COLO829 (cell line): Measurements from ENCODE around the gene IGF1.

Experiments
- DNase-seq: peaks from one replicate; pipeline ENCODE4 v3.0.0; 2012; ENCODE audit warnings: low spot score

Gene IGF1

DNA sequence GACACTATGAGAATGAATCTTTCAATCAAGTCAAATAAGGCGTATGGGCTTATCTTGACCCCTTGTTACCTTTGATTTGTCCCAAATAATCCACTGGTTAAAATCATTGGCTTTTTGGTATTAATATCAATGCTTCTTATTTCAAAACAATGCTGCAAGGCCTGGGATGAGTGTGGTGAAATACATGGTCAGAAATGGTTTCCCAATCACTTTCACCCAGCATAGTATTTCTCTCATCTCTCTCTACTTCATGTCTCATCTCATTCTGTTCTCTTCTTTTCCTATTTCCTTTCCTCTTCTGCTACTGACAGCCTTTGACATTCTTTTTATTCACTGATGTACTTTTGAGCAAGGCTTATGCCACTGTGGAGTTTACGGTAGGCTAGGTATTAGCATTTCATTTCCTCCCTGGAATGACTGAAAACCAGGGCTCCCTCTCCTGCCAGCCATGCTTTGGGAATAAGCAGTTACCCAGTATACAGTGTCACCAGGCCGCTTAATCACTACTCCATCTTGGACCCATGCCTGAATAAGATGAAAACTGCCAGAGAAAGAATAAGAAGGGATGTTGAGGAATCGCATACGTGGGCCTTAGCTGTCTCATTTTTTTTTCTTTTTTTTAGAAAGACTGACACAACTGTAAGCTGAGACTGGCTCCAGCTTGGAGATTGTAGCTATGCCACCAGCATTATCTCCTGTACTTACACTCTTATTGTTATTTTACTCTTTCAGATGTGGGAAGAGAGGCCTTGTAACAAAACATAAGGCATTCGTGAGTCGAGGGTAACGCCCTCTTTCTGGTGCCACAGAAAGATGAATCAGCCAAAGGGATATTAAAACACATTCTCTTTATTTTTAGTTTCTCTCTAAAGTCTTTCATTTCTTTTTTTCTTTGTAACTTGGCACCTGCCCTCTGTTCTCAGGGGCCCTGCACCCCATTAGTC lies 53.5 kb downstream of the IGF1 start:
- DNase-seq = no peak

DNA sequence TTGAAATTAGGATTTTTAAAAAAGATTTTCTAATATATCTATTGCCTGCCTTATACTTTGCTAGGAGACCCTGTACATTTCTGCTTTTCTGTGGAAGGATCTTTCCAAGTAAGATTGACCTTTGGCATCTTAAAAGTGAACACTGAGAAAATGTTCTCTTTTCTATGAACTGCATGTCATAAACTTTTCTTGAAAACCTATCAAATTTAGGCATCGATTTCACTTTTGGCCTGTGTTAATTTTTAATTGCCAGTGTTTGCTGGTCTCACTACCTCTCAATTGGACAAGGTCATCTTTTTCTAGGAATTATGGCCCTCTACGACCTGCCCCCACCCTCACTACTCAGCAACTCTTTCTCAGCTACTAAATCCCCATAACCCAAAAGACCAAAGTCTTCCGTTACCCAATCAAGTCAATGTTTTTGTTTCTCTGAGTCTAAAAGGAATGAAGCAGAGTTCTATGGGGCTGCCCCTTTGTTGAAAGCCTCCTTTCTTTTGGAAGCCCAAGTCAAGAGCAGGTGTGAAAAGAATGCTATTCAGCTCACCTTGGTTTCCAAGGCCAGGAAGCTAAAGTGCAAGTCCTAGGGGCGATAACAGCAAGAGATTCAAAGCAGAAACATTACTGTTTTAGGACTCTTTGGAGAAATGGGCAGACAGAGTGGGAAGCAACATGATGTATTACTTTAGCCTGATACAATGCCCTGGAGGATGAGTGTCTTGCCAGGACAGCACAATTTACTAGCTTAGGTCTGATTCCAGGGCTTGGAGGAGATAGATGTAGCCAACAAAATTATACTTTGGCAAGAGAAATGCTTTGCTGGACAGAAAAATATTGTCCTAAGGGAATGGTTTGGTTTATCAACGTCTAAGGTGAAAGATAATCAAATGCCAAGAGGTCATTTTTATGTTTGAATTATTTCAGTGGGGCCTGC lies 55.0 kb downstream of the IGF1 start:
- no peak for DNase-seq

DNA sequence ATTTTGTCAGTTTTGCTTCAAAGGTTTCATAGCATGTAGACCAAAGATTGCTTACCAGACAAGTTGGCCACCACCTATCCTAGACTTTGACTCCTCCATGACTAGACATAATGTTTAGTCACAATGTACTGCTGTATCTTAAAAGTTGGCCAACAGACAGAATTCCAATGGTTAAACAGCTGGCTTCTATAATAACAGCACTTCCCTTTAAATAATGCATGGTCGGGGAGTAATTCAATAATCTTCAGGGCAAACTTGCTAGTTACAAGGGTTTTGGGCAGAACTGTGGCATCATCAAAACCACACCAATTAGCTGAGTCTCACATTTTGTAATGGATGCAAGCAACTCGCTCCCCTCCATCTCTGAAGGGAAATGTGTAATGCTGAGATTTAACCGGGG lies 56.9 kb downstream of the IGF1 start:
- DNase-seq = no peak

DNA sequence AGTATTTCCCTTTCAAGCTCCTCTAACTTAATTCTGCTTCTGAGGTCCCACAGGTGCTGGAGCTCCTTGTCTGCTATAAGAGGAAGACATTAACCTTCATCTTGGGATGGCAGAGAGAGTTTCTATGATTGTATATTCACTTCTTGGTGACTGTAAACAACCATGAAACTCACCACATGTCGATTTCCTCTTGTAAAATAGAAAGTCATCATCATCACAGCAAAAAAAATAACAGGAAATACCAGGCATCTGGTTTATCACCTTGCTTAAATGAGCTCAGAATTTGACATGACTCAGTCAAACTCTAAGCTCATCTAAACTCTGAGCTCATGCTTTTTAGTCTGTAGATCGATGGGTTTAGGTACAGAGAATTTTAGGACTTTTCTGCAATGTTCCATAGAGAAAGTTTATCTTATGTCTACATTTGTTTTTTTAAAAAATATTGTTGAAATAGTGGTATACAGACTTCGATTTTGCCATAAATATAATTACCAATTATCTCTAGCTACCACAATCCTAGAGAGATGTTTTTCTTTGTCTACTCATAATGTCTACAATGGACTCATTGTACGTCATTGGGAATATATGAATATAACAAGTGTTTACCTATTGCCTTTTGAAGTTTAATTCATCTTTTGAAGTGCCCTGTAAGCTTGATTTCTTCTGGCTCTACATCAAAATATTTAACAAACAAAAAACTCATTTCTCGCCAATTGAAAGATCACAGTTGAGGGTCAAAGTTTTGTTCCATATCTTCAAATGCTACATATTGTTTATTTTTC lies 58.4 kb downstream of the IGF1 start:
- DNase-seq = no peak

DNA sequence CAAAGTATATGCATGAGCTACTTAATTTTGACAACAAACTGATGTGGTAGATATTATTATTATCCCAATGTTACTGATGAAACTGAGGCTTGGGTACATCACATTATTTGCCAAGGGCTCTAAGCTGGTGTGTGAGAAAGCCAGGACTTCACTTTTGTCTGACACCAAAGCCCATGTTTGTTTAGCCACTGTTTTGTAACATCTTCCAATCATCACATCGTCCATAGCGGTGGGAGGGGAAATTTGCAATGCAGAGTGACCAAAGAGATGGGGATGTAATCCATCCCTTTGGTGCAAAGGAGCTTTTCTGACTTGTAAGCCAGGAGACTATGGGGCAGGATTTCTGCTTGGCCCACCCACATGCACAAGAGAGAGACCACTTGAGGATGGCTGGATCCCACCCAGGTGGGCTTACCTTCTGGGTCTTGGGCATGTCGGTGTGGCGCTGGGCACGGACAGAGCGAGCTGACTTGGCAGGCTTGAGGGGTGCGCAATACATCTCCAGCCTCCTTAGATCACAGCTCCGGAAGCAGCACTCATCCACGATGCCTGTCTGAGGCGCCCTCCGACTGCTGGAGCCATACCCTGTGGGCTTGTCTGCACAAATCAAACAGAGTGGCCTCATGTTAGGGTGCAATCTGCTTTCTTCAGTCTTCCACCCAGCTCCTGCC lies 61.1 kb downstream of the IGF1 start:
- DNase-seq = no peak

DNA sequence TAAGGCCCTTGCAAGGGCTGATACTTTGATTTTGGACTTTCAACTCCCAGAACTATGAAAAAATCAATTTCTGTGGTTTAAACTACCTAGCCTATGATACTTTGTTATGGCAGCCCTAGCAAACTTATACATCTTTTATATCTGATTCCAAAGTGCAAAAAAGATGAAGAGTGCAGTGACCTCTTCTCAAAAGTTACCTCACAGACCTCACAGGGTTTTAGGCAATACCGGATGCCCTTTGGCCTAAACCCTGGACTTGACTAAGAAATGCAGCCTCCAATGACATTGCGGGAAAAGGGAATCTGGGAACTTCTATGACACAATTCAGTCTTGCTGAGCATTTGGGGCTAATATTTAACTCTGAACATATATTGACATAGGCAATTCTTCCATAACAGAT lies 63.3 kb downstream of the IGF1 start:
- no peak for DNase-seq

DNA sequence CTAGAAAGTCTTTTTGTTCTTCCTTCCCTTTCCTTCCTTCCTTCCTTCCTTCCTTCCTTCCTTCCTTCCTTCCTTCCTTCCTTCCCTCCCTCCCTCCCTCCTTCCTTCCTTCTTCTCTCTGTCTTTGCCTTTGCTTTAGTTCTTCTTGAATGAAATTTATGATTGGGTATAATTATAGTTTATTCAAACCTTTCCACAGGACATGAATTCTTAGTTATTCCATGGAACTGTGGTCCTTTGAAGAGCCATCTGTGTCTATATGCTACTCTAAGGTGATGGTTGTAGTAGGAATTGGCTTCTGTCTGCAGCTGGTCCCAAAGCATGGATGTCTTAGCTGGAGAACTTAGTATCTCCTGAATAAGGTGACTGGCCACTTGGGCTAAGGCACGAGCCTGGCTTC lies 64.8 kb downstream of the IGF1 start:
- DNase-seq = no peak

DNA sequence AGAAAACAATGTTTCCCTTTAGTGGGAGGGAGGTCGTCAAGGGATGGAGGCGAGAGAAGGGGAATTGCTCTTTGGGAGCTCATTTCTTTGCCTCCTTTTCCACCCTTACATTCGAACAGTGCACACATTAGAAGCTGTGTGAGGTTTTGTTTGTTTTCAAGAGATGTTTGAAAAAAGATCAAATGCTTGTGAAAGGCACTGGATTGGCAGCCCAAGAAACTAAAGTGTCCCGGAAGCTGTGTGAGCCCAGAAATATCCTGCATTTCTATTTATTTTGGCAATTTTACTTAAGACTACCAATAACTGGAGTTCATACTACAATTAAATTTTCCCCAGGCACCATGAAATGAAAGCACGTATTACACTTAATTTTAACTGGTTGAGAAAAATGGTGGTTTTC lies 67.0 kb downstream of the IGF1 start:
- no peak for DNase-seq

DNA sequence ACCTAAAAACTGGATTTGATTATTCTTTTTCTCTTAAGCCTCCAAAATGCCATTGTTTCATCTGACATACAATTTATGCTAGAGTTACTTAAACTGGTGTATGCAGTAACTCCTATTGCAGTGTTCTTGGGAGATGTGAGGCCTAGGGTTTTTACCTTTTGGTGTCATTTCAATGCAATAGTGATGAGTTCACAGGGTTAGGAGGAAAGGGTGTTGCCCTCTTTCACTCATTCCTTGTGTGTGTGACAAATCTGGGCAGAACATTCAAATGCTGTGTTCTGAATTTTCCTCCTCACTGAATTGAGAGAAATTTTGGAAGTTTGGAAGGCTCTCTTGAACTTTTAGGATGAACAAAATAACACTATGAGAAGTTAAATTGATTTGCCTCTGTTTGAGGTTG lies 69.9 kb downstream of the IGF1 start:
- no peak for DNase-seq

DNA sequence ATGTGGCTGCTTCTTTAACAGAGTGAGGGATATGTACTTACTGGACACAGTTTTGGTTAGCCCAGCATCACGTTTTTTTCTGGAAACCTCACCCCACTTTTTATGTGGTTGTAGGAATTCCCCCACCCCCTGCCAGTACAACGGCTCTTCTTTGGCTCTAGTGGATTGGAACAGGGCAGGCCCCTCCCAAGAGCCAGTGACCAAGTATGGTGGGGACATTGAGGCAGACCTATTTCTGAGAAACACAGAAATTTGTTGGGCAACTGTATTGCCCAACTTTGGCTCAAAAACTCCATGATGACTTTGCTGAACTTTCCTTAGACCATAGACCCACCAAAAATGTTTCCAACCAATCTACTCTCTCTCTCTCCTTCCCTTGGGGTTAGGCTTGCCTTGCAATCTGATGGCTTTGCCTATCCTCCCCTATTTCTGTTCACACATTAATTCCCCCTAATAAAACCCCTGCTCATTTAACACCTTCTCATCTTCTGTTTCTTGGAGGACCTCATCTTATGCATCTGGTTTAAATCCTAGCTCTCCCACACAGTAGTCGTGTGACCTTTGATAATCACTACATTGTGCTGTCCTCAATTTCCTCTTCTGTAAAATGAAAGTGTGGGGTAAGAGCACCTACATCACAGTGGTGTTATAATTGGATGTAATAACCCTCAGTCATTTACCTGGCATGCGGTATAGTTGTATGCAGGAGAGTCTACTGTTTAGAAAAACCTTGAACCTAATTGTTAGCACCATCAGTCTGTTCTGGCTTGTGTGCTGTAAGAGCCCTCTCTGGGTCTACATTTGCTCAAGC lies 71.7 kb downstream of the IGF1 start:
- no peak for DNase-seq

DNA sequence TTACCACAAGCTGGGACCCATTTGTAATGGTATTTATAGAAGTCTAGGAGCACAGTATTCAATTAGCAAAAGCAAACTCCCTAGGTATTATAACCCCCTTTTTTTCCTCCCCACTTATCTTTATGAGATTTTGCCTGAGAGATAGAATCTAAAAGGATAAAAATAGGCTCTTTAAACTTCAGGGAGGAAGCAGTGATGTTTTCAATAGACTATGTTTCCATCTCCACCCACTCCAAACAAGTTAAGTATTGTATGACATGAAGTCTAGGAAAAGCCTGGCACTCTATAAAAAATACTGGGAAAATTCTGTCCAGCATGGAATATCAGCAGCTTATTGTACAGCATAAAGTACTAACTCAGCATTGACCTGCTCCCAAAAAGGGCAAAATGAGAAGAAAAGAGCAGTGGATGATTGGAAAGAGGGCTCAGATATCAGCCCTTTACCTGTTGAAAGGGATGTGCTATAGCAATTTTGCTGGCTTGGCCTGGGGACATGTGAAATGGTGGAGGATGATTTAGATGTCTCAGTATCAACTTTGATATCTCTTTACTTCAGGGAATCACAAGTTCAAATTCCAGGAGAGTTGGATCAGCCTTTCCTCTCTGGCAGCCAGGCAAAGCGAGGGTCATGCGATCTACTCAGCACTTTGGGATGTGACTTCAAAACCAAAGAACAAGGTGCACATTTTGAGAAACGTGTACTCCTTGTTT lies 72.4 kb downstream of the IGF1 start:
- DNase-seq = peak; percentile 38

DNA sequence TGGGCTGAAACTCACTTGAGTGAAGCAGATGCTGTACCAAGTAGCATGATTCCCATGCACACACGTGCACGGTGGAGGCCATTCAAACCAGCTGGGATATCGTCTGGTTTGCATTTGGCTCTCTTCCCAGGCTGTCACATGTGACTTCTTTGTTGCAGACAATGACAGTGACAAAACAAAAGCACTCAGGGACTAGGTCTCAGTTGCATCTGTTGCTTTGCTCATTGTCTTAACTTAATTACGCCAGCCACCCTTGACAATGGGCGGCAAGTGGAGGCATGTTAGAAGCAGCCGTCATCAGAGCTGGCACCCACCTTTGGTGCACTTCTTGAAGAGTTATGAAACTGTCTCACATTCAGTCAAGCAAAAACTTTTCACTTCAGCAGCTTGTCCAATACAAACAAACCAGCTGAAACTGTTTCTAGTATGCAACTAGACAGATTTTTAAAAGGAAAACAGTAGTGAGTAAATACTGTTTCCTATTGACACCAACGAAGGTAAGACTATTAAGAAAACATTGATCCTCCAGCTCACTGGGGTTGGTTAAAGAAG lies 74.3 kb downstream of the IGF1 start:
- DNase-seq = no peak

DNA sequence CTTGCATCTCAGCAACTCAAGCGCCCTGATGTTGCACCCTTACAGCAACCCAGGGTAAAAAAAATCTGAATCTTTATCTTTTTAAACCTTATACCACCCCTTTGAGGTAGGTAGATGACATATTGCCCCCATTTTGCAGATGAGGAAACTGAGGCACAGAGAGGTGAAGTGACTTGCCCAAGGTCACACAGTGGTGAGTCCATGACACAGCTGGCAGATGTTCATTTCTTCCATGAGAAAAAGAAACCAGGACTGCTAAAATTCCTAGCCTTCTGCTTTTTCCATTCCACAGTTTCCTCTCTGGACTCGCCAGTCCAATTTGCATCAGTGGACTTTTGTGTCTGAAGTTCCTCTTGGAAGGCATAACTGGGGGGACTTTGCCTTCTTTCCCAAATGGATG lies 79.3 kb downstream of the IGF1 start:
- no peak for DNase-seq

DNA sequence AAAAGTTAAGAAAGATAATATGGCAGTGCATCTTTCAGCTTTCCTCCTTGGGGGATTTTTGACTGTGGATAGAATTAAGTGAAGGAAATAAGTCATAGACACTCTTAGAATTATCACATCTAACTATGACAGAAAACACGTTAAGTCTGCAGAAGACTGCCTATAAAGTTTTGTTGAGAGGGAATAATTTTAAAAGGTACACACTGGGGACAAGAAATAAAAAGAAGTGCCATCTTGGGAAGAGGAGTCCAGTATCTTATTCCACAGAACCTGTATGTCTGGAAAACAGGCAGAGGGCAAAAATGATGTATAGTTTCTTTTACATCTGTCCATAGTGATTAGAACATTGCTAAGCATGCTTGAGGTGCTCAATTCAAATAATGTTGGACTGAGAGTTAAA lies 80.7 kb downstream of the IGF1 start:
- DNase-seq = no peak

DNA sequence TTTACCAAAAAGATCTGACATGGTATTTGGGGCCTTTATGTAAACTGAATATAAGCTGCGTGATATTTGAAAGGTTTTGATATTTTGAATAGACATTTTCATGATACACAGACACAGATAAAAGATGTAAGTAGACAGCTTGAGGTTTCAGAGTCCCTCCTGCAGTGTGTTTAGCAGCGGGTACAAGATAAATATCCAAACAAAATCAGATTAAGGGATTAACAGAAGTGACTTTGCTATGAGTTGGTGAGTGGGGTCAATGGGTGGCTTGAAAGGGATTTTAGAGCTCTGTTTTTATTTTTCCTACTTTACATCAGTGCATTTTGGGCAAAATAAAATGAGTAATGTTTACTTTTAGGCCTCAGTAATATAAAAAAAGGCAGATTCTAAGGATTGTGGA lies 84.1 kb downstream of the IGF1 start:
- DNase-seq = no peak

DNA sequence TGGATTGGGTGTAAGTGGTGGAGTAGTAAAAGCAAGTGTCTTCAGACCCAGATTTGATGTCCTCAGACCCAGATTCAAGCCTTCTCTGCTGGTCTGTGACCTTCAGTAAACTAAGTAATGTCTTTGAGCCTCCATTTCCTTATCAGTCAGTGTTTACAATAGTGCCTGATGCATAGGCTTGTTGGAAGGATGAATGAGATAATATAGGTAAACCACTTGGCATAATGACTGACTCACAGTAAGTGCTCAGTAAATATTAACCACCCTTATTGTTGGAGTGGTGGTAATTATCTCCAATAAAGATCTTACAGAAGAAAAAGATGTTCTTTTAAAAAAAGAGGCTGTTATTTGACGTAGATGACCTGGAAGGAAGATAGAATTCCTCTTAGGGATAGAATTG lies 86.2 kb downstream of the IGF1 start:
- no peak for DNase-seq

DNA sequence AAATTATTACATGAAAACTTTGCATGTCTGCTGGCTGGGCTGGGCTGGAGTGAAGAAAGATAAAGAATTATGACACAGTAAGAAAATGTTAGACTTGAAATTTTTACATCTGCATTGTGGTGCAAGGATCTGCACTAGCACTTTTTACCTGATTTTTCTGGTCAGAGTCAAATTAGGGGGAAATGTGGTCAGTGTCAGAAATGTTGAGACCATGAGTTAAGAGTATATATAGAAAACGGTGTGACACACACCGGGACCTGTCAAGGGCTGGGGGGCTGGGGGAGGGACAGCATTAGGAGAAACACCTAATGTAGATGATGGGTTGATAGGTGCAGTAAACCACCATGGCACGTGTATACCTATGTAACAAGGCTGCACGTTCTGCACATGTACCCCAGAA lies 90.3 kb downstream of the IGF1 start:
- DNase-seq = no peak

DNA sequence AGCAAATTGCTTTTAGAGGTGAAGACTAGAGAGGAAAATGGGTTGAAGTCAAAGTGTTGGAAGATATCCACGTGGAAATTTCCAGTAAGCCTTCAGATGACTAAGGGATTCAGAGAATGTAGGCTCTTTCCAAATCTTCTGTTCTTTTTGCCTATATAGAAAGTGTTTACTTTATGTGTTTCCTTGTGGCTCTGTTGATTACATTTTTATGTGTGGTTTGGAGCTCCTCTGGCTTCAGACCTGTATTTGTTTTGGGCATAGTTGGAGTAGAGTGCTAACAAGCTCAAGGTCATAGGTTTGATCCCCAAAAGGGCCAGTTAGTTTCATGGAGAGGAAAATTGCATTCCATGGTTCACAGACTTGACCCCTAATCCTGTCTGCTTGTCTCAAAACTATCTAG lies 91.9 kb downstream of the IGF1 start:
- DNase-seq = no peak

DNA sequence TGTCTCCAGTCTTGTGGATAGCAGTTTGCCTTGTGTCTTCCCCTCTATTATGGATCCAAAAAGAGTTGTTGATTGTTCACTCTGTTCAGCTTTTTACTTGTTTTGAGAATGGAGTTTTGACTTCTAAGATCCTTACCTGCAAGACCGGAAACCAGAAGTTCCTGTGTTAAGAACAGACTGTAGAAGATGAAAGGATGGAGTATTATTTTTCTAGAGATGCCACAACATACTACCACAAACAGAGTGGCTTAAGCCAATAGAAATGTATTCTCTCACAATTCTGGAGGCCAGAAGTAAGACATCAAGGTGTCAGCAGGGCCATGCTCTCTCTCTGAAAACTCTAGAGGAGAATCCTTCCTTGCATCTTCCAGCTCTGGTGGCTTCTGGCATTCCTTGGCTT lies 95.0 kb downstream of the IGF1 start:
- DNase-seq = no peak
